ENCODE data around the gene USP47.

DNA sequence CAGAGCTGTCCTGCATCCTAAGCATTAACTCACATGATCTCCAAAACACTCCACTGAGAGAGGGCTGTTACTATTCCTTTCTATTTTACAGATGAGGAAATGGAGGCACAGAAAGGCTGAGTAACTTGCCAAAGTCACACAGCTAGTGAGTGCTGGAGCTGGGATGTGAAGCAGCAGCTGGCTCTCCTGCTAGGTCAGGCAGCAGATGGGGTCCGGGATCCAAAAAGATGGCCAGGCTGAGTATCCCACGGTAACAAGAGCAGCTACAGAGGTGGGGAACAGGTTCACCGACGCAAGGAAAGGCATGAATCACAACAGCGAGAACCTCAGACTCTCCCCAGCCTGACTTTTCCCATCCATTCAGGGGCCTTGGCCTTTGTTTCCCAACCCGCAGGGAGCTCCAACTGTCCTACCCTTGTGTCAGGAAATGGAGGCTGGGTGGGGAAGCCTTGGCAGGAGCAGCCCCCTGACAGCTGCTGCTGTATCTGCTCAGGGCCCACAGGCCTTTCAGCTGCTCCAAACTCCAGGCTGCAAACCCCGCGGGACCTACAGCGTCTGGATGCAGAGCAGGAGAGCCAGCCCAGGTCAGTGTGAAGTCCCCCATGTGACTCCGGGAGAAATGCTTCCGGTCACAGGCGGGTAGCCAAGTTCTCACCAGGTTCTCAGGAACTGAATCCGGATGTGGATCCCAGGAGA is 137.2 kb downstream of the USP47 start:
- TF ChIP-seq, protein P1, sequence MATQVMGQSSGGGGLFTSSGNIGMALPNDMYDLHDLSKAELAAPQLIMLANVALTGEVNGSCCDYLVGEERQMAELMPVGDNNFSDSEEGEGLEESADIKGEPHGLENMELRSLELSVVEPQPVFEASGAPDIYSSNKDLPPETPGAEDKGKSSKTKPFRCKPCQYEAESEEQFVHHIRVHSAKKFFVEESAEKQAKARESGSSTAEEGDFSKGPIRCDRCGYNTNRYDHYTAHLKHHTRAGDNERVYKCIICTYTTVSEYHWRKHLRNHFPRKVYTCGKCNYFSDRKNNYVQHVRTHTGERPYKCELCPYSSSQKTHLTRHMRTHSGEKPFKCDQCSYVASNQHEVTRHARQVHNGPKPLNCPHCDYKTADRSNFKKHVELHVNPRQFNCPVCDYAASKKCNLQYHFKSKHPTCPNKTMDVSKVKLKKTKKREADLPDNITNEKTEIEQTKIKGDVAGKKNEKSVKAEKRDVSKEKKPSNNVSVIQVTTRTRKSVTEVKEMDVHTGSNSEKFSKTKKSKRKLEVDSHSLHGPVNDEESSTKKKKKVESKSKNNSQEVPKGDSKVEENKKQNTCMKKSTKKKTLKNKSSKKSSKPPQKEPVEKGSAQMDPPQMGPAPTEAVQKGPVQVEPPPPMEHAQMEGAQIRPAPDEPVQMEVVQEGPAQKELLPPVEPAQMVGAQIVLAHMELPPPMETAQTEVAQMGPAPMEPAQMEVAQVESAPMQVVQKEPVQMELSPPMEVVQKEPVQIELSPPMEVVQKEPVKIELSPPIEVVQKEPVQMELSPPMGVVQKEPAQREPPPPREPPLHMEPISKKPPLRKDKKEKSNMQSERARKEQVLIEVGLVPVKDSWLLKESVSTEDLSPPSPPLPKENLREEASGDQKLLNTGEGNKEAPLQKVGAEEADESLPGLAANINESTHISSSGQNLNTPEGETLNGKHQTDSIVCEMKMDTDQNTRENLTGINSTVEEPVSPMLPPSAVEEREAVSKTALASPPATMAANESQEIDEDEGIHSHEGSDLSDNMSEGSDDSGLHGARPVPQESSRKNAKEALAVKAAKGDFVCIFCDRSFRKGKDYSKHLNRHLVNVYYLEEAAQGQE (tag by site-specific recombination; IDR thresholded peaks at IDR 0.05), result no peak
- TF ChIP-seq, protein P2, sequence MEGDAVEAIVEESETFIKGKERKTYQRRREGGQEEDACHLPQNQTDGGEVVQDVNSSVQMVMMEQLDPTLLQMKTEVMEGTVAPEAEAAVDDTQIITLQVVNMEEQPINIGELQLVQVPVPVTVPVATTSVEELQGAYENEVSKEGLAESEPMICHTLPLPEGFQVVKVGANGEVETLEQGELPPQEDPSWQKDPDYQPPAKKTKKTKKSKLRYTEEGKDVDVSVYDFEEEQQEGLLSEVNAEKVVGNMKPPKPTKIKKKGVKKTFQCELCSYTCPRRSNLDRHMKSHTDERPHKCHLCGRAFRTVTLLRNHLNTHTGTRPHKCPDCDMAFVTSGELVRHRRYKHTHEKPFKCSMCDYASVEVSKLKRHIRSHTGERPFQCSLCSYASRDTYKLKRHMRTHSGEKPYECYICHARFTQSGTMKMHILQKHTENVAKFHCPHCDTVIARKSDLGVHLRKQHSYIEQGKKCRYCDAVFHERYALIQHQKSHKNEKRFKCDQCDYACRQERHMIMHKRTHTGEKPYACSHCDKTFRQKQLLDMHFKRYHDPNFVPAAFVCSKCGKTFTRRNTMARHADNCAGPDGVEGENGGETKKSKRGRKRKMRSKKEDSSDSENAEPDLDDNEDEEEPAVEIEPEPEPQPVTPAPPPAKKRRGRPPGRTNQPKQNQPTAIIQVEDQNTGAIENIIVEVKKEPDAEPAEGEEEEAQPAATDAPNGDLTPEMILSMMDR (tag by site-specific recombination; IDR thresholded peaks at IDR 0.05), result no peak

Measured in HEK293 (cell line).